Measurements from ENCODE around the gene COL6A1.

GRCh38 chr21:45951676-45952075, 29.9 kb upstream of the COL6A1 start:
- TF ChIP-seq ZNF274 (IDR thresholded peaks at IDR 0.05; ENCODE audit: low read depth, low read length) (no peak), YY1 (IDR thresholded peaks at IDR 0.05; ENCODE audit: insufficient read depth, insufficient read length) (no peak)
